IPS DF 6.9 (cell line): ENCODE results near the gene PCDHA1.
A peak's percentile ranks its signal among the peaks of the same experiment; 100 is the strongest.

Source experiments
- DNase-seq: peaks from one replicate; pipeline ENCODE4 v3.0.0-alpha.2; 2013; ENCODE audit warnings: low read depth, low spot score
- H3K27ac ChIP-seq: one replicate; pipeline ENCODE4 v1.5.1; 2013; ENCODE audit warnings: low read length, control low read depth
- H3K27me3 ChIP-seq: 2 replicates; pipeline ENCODE4 v1.6.1; 2013; ENCODE audit warnings: mild to moderate bottlenecking, low read length; ENCODE audit not compliant: control insufficient read depth, insufficient read depth
- H3K36me3 ChIP-seq: 2 replicates; pipeline ENCODE4 v1.6.1; 2013; ENCODE audit warnings: low read length; ENCODE audit not compliant: control insufficient read depth, insufficient read depth
- H3K4me1 ChIP-seq: 2 replicates; pipeline ENCODE4 v1.6.1; 2013; ENCODE audit warnings: low read length; ENCODE audit not compliant: control insufficient read depth, insufficient read depth
- H3K4me3 ChIP-seq: 2 replicates; pipeline ENCODE4 v1.5.1; 2013; ENCODE audit warnings: mild to moderate bottlenecking, low read length
- H3K9me3 ChIP-seq: 2 replicates; pipeline ENCODE4 v1.6.1; 2013; ENCODE audit warnings: low read length, inconsistent platforms; ENCODE audit not compliant: control insufficient read depth, insufficient read depth
- WGBS: extraction: QIAGEN DNeasy Blood & Tissue Kit; methylation state at CpG from one replicate; pipeline ENCODE4 v1.1.7; 2013; ENCODE audit warnings: mixed read lengths, missing lambda C conversion rate; ENCODE audit not compliant: insufficient read length, insufficient coverage; 5-methylcytosine and 5-hydroxymethylcytosine counted together

Gene PCDHA1

DNA sequence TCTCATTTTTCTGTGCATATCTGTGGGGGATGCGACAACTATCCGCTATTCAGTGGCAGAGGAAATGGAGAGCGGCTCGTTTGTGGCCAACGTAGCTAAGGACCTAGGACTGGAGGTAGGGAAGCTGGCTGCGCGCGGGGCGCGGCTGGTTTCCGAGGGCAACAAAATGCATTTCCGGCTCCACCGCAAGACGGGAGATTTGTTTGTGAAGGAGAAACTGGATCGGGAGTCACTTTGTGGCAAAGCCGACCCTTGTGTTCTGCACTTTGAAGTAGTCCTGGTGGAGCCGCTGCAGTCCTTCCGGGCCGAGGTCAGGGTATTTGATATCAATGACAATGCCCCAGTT lies 265.6 kb downstream of the PCDHA1 start:
- Histone ChIP-seq H3K27me3 (peaks cover 3% of the 10 kb centered on the region; the same call in 1 of the 2 replicates), H3K4me3 (peak overlapping the region; percentile 39; the same call in 1 of the 2 replicates), H3K27ac (no peak overlapping the region), H3K9me3 (no peaks in the 10 kb centered on the region), H3K36me3 (no peaks in the 10 kb centered on the region), H3K4me1 (no peaks in the 10 kb centered on the region)
- WGBS, result no CpG with 5 or more reads among the region's 19 CpGs
- no peak for DNase-seq
